Endothelial cell (in vitro differentiated cells): ENCODE data around the gene CFAP54. TPM values are rescaled to one million over a fixed set of nuclear protein-coding genes. Genes with fewer than 3 reads are reported as not detected.
"Not testable (repeated sequence)": the region's sequence is repeated elsewhere in the genome, so short reads cannot be mapped to it uniquely, and the experiment has no call there.

ENCODE experiments used
- DNase-seq: peaks from one replicate; pipeline ENCODE4 v3.0.0; 2021; ENCODE audit warnings: low spot score
- H3K27ac Mint-ChIP-seq: one replicate; pipeline ENCODE4 v1.8.0; 2021; ENCODE audit warnings: mixed read lengths, inconsistent platforms; ENCODE audit not compliant: unreplicated experiment
- H3K27me3 Mint-ChIP-seq: one replicate; pipeline ENCODE4 v1.8.0; 2021; ENCODE audit warnings: mild to moderate bottlenecking, moderate library complexity, mixed read lengths, inconsistent platforms; ENCODE audit not compliant: unreplicated experiment
- H3K36me3 Mint-ChIP-seq: one replicate; pipeline ENCODE4 v1.8.0; 2021; ENCODE audit warnings: mild to moderate bottlenecking, low read depth, mixed read lengths, inconsistent platforms; ENCODE audit not compliant: unreplicated experiment
- H3K4me1 Mint-ChIP-seq: one replicate; pipeline ENCODE4 v1.8.0; 2021; ENCODE audit warnings: mild to moderate bottlenecking, mixed read lengths, inconsistent platforms; ENCODE audit not compliant: unreplicated experiment
- H3K4me3 Mint-ChIP-seq: one replicate; pipeline ENCODE4 v1.8.0; 2021; ENCODE audit warnings: mild to moderate bottlenecking, mixed read lengths, inconsistent platforms; ENCODE audit not compliant: unreplicated experiment
- H3K9me3 Mint-ChIP-seq: one replicate; pipeline ENCODE4 v1.8.0; 2021; ENCODE audit warnings: mixed read lengths, inconsistent platforms; ENCODE audit not compliant: unreplicated experiment
- CTCF ChIP-seq: fragments of 200-600 bp; sonication (generic); IDR thresholded peaks from one replicate; pipeline ENCODE4 v1.5.0; 2021; ENCODE audit warnings: antibody characterized with exemption; ENCODE audit not compliant: unreplicated experiment
- total RNA-seq: library from RNA; stranded (reverse); fragmentation: NEBNext Ultra II Directional; extraction: Animal tissue kit (Norgen Biotek cat#: 25700); gene quantifications from one replicate; pipeline ENCODE4 v1.2.1, GENCODE V29; 2021; ENCODE audit not compliant: unreplicated experiment

CFAP54 gene
- total RNA-seq, 1 donor from 2014 or later, result 2.5 TPM

- no peak for DNase-seq
- no peaks in the 10 kb centered on the region for H3K9me3 Mint-ChIP-seq
- no peak for TF ChIP-seq CTCF
- peaks cover 5% of the 10 kb centered on the region for H3K27me3 Mint-ChIP-seq
- H3K4me3 Mint-ChIP-seq, result no peak overlapping the region
- peak overlapping the region; percentile 14 for H3K27ac Mint-ChIP-seq
- no peaks in the 10 kb centered on the region for H3K36me3 Mint-ChIP-seq
- H3K4me1 Mint-ChIP-seq, result peaks cover 8% of the 10 kb centered on the region
Measured at GRCh38 chr12:96457191-96457930, 32.0 kb upstream of the CFAP54 start.

DNA sequence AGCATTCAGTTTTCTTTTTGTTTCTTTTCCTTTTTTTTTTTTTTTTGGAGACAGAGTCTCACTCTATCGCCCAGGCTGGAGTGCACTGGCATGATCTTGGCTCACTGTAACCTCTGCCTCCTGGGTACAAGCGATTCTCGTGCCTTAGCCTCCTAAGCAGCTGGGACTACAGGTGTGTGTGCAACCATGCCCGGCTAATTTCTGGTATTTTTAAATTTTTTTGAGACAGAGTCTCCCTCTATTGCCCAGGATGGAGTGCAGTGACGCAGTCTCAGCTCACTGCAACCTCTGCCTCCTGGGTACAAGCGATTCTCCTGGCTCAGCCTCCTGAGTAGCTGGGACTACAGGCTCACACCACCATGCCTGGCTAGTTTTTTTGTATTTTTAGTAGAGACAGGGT is 30.1 kb upstream of the CFAP54 start:
- H3K27ac Mint-ChIP-seq, H3K27me3 Mint-ChIP-seq, H3K4me3 Mint-ChIP-seq, DNase-seq, H3K9me3 Mint-ChIP-seq, H3K4me1 Mint-ChIP-seq, H3K36me3 Mint-ChIP-seq: not testable (repeated sequence)

DNA sequence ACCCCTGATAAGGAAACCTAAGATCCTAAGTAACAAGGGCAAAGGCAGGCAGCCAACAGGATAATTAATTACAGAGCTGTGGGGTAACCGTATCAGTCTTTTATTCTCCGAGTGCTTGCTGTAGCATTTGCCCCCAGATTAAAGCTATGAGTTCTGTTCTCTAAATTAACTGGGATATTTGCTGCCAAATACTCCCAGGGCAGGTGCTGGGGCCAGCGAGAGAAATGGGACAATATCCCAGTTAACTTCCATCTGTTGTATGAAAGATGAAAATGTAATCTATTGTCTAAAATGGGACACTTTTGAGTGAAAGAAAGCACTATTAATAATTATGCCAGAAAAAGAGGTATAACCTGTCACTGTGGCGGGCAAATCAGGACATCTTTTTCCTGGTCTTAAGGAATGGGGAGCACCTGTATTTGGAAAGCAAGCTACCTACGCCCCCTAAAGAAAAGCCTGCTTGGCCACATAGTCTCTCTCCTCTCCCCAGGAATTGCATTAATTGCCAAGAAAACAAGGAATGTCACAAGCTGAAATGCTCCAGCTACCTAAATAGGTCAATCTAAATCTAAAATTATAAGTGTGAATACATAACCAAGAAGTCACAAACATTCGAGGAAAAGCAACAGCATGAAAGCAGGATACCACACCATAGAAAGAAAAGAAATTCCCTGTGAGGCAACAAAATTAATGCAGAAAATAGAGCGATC is 26.7 kb upstream of the CFAP54 start:
- Mint-ChIP-seq H3K36me3 (no peaks in the 10 kb centered on the region), H3K27ac (no peak overlapping the region), H3K4me1 (peaks cover 12% of the 10 kb centered on the region), H3K27me3 (no peaks in the 10 kb centered on the region), H3K9me3 (no peaks in the 10 kb centered on the region), H3K4me3 (no peak overlapping the region)
- no peak for DNase-seq
- no peak for TF ChIP-seq CTCF

GRCh38 chr12:96465896-96466295 is 23.5 kb upstream of the CFAP54 start:
- Mint-ChIP-seq H3K4me3 (no peak overlapping the region), H3K36me3 (no peaks in the 10 kb centered on the region)

More at GRCh38 chr12:96465896-96466295, 23.5 kb upstream of the CFAP54 start:
- Mint-ChIP-seq H3K27me3 (no peaks in the 10 kb centered on the region), H3K9me3 (no peaks in the 10 kb centered on the region), H3K4me1 (peaks cover 12% of the 10 kb centered on the region), H3K27ac (peak overlapping the region; percentile 96)
- DNase-seq, result no peak
- TF ChIP-seq CTCF, result no peak
